PFSK-1 (cell line): ENCODE measurements around the gene GNA15.

ENCODE experiments used
- FOXP2 ChIP-seq: optimal IDR thresholded peaks from 2 replicates; pipeline ENCODE3; 2011; ENCODE audit warnings: borderline replicate concordance, control low read depth, inconsistent platforms; ENCODE audit not compliant: insufficient read depth; ENCODE audit errors: extremely low read length, extremely low read depth
- POLR2AphosphoS5 ChIP-seq: IDR thresholded peaks from 2 replicates; pipeline ENCODE4 v1.6.1; 2012; ENCODE audit warnings: low read depth, mild to moderate bottlenecking, control low read depth, low read length, moderate library complexity
- SIN3A ChIP-seq: IDR thresholded peaks from 2 replicates; pipeline ENCODE4 v1.6.1; 2012; ENCODE audit warnings: mild to moderate bottlenecking, low read length, moderate library complexity, borderline replicate concordance; ENCODE audit not compliant: insufficient read depth
- TAF1 ChIP-seq: IDR thresholded peaks from 2 replicates; pipeline ENCODE4 v1.6.1; 2012; ENCODE audit warnings: low read length, control low read depth, borderline replicate concordance; ENCODE audit not compliant: insufficient read depth
- TF ChIP-seq, protein P1 (sequence below), 2 experiments: IDR thresholded peaks; 2 replicates each; pipeline versions ENCODE4 v1.6.1 to v1.8.0; 2011 to 2012; ENCODE audit warnings: low read depth in 2 of 2, low read length in 2 of 2, control low read depth in 1 of 2, inconsistent platforms in 1 of 2, mild to moderate bottlenecking in 1 of 2, moderate library complexity in 1 of 2; ENCODE audit not compliant: insufficient read depth in 1 of 2

GNA15 gene

DNA sequence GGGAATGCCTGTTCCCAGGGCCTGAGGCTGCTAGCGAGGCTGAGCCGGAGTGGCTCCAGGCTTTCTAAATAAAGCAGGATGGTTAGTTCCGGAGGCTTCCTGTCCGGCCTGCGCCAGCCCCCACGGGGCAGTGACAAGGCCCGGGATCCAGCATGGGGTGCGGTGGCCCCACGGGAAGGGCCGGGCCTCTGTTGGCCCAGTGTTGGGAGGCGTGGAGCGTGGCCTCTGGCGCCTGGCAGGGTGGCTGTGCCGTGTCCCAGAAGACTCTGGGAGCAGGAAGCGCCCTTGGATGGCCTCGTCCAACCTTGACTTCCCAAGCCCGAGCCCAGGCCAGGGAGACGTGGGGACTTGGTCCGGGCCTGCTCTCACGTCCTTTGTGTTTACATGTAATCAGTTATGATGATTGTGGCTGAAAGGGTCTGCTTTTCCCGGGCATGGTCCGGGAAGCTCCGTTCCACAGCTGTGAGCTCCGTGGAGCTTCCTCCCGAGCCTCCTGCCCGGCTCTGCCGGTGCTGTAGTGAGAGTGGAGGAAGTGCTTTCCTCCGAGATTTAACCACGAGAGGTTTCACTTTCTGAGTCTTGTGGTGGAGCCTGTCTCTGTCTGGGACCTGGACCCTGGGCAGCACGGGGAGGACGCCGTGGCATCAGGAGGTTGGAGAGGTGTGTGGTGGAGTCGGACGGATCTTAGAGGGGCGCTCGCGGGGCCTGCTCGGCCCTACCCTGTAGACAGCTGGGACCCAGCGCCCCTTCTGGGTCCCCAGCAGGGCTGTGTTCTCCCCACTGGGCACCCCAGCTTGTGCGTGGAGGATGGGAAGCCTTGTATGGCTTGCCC is 37.1 kb upstream of the GNA15 start:
- TF ChIP-seq POLR2AphosphoS5, result no peak
- TF ChIP-seq FOXP2, result no peak
- TF ChIP-seq, protein P1, sequence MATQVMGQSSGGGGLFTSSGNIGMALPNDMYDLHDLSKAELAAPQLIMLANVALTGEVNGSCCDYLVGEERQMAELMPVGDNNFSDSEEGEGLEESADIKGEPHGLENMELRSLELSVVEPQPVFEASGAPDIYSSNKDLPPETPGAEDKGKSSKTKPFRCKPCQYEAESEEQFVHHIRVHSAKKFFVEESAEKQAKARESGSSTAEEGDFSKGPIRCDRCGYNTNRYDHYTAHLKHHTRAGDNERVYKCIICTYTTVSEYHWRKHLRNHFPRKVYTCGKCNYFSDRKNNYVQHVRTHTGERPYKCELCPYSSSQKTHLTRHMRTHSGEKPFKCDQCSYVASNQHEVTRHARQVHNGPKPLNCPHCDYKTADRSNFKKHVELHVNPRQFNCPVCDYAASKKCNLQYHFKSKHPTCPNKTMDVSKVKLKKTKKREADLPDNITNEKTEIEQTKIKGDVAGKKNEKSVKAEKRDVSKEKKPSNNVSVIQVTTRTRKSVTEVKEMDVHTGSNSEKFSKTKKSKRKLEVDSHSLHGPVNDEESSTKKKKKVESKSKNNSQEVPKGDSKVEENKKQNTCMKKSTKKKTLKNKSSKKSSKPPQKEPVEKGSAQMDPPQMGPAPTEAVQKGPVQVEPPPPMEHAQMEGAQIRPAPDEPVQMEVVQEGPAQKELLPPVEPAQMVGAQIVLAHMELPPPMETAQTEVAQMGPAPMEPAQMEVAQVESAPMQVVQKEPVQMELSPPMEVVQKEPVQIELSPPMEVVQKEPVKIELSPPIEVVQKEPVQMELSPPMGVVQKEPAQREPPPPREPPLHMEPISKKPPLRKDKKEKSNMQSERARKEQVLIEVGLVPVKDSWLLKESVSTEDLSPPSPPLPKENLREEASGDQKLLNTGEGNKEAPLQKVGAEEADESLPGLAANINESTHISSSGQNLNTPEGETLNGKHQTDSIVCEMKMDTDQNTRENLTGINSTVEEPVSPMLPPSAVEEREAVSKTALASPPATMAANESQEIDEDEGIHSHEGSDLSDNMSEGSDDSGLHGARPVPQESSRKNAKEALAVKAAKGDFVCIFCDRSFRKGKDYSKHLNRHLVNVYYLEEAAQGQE (IDR thresholded peaks at IDR 0.05; ENCODE audit: insufficient read depth in 1 of 2, low read depth in 2 of 2, low read length in 2 of 2), result no peak
- TF ChIP-seq SIN3A, result no peak
- no peak for TF ChIP-seq TAF1

DNA sequence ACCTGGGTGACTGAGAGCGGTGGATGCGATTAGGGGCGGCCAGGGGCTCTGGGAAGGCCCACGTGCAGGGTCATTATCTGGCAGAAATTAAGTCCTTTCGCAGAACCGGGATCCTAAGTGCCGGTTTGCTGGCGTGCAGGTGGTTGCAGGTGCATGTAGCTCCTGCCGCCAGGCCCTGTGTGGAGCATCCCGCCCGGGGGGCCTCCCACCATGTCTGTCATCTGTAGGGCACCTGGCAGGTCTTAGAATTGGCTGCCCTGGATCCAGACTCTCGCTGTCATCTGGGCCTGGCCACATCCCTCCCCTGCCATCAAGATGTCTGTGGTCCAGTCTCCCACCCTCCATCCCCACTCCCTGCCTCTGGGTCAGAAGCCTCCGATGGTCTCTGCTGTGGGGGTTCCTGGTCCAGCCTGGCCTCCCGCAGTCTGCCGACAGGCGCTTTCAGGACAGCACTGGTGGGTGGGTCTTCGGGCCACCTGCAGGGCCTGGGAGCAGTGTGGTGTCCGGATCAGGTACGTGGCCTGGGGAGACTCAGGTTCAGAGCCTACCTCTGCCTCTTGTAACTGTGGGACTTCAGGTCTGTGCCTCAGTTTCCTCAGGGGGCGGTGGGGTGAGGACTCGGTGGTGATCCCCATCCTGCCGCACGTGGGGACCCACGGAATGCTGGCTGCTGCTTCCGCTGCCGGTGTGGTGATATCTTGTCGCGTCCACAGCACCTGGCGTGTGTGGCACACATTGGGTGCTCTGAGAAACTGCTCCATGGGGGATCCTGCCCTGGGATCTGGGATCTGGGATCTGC is 36.3 kb upstream of the GNA15 start:
- TF ChIP-seq SIN3A, result no peak
- no peak for TF ChIP-seq POLR2AphosphoS5
- TF ChIP-seq TAF1, result no peak
- TF ChIP-seq FOXP2, result no peak
- TF ChIP-seq, protein P1 (IDR thresholded peaks at IDR 0.05; ENCODE audit: insufficient read depth in 1 of 2, low read depth in 2 of 2, low read length in 2 of 2), result no peak

DNA sequence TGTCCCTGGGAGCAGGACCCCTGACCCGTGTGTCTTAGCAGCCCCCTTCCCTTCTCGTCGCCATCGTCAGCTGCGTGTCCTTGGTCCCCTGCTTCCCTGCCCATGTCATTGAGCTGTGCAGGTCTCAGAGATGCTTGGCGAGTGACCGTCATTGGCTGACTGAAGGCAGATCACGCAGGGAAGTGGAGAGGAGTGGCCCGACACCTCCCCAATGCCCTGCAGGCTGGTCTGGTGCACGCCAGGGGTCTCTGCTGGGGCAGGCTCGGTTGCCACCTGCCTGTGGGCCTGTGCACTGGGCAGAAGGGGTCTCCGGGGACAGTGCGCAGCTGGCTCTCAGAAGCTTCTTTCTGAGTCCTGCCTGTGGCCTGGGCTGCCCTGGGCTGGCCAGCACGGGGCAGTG is 35.5 kb upstream of the GNA15 start:
- TF ChIP-seq POLR2AphosphoS5 (no peak), SIN3A (no peak), TAF1 (no peak), FOXP2 (no peak)
- TF ChIP-seq, protein P1 (IDR thresholded peaks at IDR 0.05; ENCODE audit: insufficient read depth in 1 of 2, low read depth in 2 of 2, low read length in 2 of 2), result no peak

DNA sequence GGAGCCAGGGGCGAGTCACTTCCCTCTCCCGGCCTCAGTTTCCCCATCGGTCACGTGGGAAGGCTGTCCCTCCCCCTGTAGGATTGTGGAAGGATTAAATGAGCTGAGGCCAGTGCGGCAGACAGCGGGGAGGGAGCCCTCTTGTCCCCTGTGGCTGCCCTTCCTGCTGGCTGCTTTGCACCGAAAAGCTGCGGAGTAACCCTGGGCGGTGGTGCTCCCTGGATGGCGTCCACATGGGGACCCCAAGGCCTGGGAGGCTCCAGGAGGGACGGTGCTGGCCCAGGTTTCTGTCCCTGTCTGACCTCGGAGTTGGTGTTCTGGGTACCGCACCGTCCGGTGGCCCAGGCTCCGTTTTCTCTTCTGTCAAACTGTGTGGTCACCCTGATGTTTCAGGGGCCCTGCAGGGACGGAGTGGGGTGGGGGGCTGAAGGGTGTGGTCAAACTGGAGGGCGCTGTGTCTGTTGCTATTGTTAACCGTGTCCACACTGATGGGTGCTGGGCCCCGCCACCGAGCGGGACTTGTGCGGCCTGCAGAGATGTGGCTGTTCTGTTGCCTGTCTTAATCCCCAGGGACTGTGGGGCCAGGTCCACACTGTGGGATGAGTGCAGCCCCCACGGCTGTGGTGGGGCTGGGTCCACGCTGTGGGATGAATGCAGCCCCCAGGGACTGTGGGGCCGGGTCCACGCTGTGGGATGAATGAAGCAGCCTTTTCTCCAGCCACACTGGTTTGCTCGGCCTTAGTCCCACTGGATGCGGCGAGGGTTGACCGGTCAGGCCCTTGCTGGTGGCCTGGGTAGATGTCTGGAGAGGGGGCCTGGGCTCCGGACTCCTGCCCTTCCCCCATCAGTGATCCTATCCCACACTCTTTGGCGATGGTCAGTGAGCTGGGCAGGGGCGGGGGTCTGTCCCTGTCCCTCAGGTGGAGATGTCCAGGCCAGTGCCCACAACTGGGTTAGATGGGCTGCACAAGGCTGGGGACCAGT is 34.8 kb upstream of the GNA15 start:
- TF ChIP-seq POLR2AphosphoS5 (no peak), SIN3A (no peak), TAF1 (no peak), FOXP2 (no peak)
- TF ChIP-seq, protein P1 (IDR thresholded peaks at IDR 0.05; ENCODE audit: insufficient read depth in 1 of 2, low read depth in 2 of 2, low read length in 2 of 2), result no peak
